Measurements from ENCODE around the gene RDH8.
"Not testable (repeated sequence)": the region's sequence is repeated elsewhere in the genome, so short reads cannot be mapped to it uniquely, and the experiment has no call there.

The RDH8 gene

GRCh38 chr19:10013834-10014618 lies 743 bp downstream of the RDH8 start:
- no peak for ATAC-seq

DNA sequence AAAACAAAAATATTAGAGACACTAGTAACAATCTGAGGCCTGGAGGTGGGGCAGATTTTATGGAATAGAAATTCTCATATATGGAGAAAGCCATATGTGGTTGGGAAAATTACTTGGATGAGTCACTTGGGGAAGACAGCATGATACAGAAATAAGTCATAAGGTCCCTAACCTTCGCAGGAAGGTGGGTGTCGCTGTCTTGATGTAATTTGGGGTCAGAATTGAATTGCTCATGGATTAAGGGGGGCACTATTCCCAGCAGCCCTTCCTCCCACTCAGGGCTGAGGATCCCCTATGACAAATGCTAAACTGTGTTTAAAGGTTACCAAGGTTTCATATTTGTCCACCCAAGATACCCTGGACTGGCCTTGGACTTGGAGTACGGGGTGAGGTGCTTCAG lies 5.0 kb downstream of the RDH8 start:
- Mint-ChIP-seq H3K9me3 (no peaks in the 10 kb centered on the region), H3K4me1 (peaks cover 11% of the 10 kb centered on the region), H3K27ac (no peak overlapping the region), H3K36me3 (no peaks in the 10 kb centered on the region), H3K4me3 (no peak overlapping the region)
- ATAC-seq: peak; percentile 24
- no peak for DNase-seq (ENCODE audit: low spot score in 2 of 2)

More at GRCh38 chr19:10013834-10014618, 743 bp downstream of the RDH8 start:
- Mint-ChIP-seq H3K27ac (no peak overlapping the region), H3K4me3 (no peak overlapping the region), H3K9me3 (no peaks in the 10 kb centered on the region), H3K36me3 (no peaks in the 10 kb centered on the region), H3K4me1 (peaks cover 15% of the 10 kb centered on the region)
- DNase-seq (ENCODE audit: low spot score in 2 of 2): no peak

DNA sequence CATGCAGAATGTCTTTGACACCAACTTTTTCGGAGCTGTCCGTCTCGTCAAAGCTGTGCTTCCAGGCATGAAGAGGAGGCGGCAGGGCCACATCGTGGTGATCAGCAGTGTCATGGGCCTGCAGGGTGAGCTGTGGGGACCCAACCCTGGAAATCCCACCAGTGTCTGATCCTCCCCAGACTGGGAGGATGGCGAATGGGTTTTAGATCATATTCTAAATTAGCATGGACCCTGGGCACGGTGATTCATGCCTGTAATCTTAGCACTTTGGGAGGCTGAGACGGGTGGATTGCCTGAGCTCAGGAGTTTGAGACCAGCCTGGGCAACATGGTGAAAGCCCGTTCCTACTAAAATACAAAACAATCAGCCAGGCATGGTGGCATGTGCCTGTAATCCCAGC lies 5.5 kb downstream of the RDH8 start:
- Mint-ChIP-seq H3K27ac (no peak overlapping the region), H3K9me3 (no peaks in the 10 kb centered on the region), H3K4me3 (no peak overlapping the region), H3K4me1 (peaks cover 11% of the 10 kb centered on the region), H3K36me3 (no peaks in the 10 kb centered on the region)
- ATAC-seq: no peak
- DNase-seq (ENCODE audit: low spot score in 2 of 2): no peak

DNA sequence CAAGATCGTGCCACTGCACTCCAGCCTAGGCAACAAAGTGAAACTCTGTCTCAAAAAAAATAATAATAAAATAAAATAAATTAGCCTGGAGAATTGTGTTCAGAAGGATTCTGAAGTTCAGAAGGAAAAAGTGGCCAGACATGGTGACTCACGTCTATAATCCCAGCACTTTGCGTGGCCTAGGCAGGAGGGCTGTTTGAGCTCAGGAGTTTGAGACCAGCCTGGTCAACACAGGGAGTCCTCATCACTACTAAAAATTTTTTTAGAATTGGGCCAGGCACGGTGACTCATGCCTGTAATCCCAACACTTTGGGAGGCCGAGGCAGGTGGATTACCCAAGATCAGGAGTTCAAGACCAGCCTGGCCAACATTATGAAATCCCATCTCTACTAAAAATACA lies 6.0 kb downstream of the RDH8 start:
- Mint-ChIP-seq H3K4me1 (peaks cover 11% of the 10 kb centered on the region), H3K4me3 (no peak overlapping the region), H3K27ac (no peak overlapping the region), H3K9me3 (no peaks in the 10 kb centered on the region), H3K36me3 (no peaks in the 10 kb centered on the region)
- no peak for ATAC-seq
- no peak for DNase-seq (ENCODE audit: low spot score in 2 of 2)

- DNase-seq (ENCODE audit: low spot score in 2 of 2): no peak
- Mint-ChIP-seq H3K27ac (no peak overlapping the region), H3K9me3 (no peaks in the 10 kb centered on the region), H3K36me3 (no peaks in the 10 kb centered on the region), H3K4me3 (no peak overlapping the region), H3K4me1 (peaks cover 11% of the 10 kb centered on the region)
- no peak for ATAC-seq
Measured at GRCh38 chr19:10020851-10021250, 7.6 kb downstream of the RDH8 start.

- DNase-seq (ENCODE audit: low spot score in 2 of 2) (no peak), ATAC-seq (no peak)
- Mint-ChIP-seq H3K4me3 (no peak overlapping the region), H3K27ac (peak overlapping the region; percentile 6), H3K4me1 (peaks cover 11% of the 10 kb centered on the region), H3K9me3 (no peaks in the 10 kb centered on the region), H3K36me3 (no peaks in the 10 kb centered on the region)
Measured at GRCh38 chr19:10021446-10021845, 8.2 kb downstream of the RDH8 start.

GRCh38 chr19:10021863-10022262 lies 8.6 kb downstream of the RDH8 start:
- peak overlapping the region; percentile 6 for H3K27ac Mint-ChIP-seq
- no peaks in the 10 kb centered on the region for H3K9me3 Mint-ChIP-seq
- no peaks in the 10 kb centered on the region for H3K36me3 Mint-ChIP-seq
- ATAC-seq: no peak
- peaks cover 15% of the 10 kb centered on the region for H3K4me1 Mint-ChIP-seq
- H3K4me3 Mint-ChIP-seq: no peak overlapping the region
- DNase-seq (ENCODE audit: low spot score in 2 of 2): no peak

- not testable (repeated sequence) for H3K9me3 Mint-ChIP-seq; ATAC-seq; H3K27ac Mint-ChIP-seq; H3K4me3 Mint-ChIP-seq; DNase-seq (ENCODE audit: low spot score in 2 of 2); H3K36me3 Mint-ChIP-seq
- peaks cover 20% of the 10 kb centered on the region for H3K4me1 Mint-ChIP-seq
Measured at GRCh38 chr19:10023096-10023495, 9.8 kb downstream of the RDH8 start.

GRCh38 chr19:10026744-10027143 lies 13.5 kb downstream of the RDH8 start:
- Mint-ChIP-seq H3K4me1 (peaks cover 10% of the 10 kb centered on the region), H3K4me3 (no peak overlapping the region), H3K9me3 (no peaks in the 10 kb centered on the region), H3K36me3 (no peaks in the 10 kb centered on the region), H3K27ac (no peak overlapping the region)
- DNase-seq (ENCODE audit: low spot score in 2 of 2): no peak
- ATAC-seq: no peak

DNA sequence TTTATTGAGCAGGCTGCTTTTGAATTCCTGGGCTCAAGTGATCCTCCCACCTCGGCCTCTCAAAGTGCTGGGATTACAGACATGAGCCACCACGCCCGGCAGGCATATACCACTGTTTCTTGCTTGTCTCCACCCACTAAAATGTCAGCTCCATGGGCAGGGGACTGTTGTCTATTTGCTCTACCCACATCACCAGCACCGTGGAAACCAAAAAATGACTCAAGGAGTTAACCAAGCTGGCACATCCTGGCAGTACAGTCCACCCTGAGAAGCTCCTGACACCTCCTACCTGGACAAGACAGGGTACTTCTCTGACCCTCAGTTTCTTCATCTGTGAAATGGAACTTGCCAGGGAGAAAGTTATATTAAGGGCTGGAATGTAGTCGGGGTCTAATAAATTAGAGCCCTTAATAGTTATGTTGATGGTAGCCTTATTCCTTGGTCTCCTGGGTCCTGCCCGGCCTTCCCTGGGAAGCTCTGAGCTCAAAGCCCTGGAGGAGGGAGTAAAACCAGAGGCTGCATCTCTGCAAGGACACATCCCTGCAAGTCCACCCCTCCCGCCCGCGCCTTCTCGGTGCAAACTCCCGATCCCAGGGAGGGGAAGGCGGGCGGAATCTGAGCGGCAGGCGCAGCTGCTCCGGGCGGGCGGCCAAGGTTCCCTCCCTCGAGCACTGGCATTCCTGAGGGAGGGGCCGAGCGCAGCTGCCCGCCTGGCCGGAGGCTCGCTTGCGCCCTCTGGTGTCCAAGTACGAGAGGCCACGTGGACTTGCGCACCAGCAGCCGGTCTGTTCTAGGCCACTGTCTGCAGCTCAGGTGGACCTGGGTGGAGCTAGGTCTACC lies 14.1 kb downstream of the RDH8 start:
- Mint-ChIP-seq H3K4me1 (peaks cover 9% of the 10 kb centered on the region), H3K9me3 (no peaks in the 10 kb centered on the region), H3K4me3 (no peak overlapping the region), H3K36me3 (no peaks in the 10 kb centered on the region), H3K27ac (no peak overlapping the region)
- DNase-seq (ENCODE audit: low spot score in 2 of 2): peak; percentile 82 to 87
- ATAC-seq: peak; percentile 92

- H3K27ac Mint-ChIP-seq: no peak overlapping the region
- no peak overlapping the region for H3K4me3 Mint-ChIP-seq
- no peak for ATAC-seq
Measured at GRCh38 chr19:10033614-10034013, 20.3 kb downstream of the RDH8 start.

GRCh38 chr19:10036601-10037071 lies 23.4 kb downstream of the RDH8 start:
- Mint-ChIP-seq H3K36me3 (no peaks in the 10 kb centered on the region), H3K4me3 (no peak overlapping the region), H3K27ac (no peak overlapping the region), H3K9me3 (no peaks in the 10 kb centered on the region), H3K4me1 (no peaks in the 10 kb centered on the region)
- DNase-seq (ENCODE audit: low spot score in 2 of 2): no peak
- no peak for ATAC-seq

More at GRCh38 chr19:10033614-10034013, 20.3 kb downstream of the RDH8 start:
- H3K36me3 Mint-ChIP-seq: no peaks in the 10 kb centered on the region
- no peaks in the 10 kb centered on the region for H3K4me1 Mint-ChIP-seq
- DNase-seq (ENCODE audit: low spot score in 2 of 2): no peak
- no peaks in the 10 kb centered on the region for H3K9me3 Mint-ChIP-seq

GRCh38 chr19:10037367-10037766 lies 24.1 kb downstream of the RDH8 start:
- H3K9me3 Mint-ChIP-seq: no peaks in the 10 kb centered on the region
- no peak for ATAC-seq
- H3K4me3 Mint-ChIP-seq: no peak overlapping the region
- no peaks in the 10 kb centered on the region for H3K4me1 Mint-ChIP-seq
- H3K36me3 Mint-ChIP-seq: no peaks in the 10 kb centered on the region
- no peak overlapping the region for H3K27ac Mint-ChIP-seq
- no peak for DNase-seq (ENCODE audit: low spot score in 2 of 2)

- no peaks in the 10 kb centered on the region for H3K9me3 Mint-ChIP-seq
- DNase-seq (ENCODE audit: low spot score in 2 of 2) (no peak), ATAC-seq (no peak)
- H3K4me3 Mint-ChIP-seq: no peak overlapping the region
- H3K4me1 Mint-ChIP-seq: no peaks in the 10 kb centered on the region
- H3K27ac Mint-ChIP-seq: no peak overlapping the region
- H3K36me3 Mint-ChIP-seq: no peaks in the 10 kb centered on the region
Measured at GRCh38 chr19:10037809-10038208, 24.5 kb downstream of the RDH8 start.

DNA sequence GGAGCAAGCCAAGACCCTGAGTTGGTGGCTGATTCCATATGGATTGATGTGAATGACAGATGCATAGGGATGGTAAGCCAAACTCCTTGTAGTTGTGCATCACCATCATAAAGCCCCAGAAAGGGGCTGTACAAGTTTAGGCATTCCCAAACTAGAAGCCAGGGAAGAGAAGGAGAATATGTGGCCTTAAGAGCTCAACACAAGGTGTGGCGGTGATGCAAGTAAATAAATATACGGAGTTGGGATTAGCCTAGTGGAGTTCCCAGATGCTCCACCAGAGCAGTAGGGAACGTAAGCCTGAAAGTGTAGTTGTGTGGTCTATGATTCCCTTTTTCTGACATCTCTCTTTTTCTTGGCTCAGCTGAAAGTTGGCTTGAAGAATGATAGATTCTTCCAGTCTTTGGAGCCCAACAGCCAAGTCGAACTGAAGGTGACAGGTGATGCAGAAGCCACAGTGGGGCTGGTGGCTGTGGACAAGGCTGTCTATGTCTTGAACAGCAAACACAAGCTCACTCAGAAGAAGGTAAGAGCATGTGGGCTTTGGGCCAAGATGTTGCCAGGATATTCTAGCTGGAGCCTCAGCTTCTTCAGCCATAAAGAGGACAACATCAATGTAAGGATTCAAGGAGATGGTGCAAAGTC lies 30.1 kb downstream of the RDH8 start:
- Mint-ChIP-seq H3K27ac (no peak overlapping the region), H3K4me3 (no peak overlapping the region), H3K4me1 (peaks cover 4% of the 10 kb centered on the region), H3K9me3 (no peaks in the 10 kb centered on the region), H3K36me3 (no peaks in the 10 kb centered on the region)
- no peak for DNase-seq (ENCODE audit: low spot score in 2 of 2)
- ATAC-seq: no peak
